ENCODE data around the gene CYREN. TPM values are rescaled to one million over a fixed set of nuclear protein-coding genes. Genes with fewer than 3 reads are reported as not detected.

CYREN gene
- total RNA-seq, 2 donors from 2014 or later: 33.4 to 44.5 TPM

- H3K27ac Mint-ChIP-seq: no peak overlapping the region
Observed at GRCh38 chr7:135206941-135207391, 36.5 kb upstream of the CYREN start.

GRCh38 chr7:135205850-135206249 lies 35.3 kb upstream of the CYREN start:
- Mint-ChIP-seq H3K4me3 (no peak overlapping the region), H3K4me1 (ENCODE audit: low read depth) (peaks cover 48% of the 10 kb centered on the region), H3K27me3 (ENCODE audit: low read depth) (no peaks in the 10 kb centered on the region), H3K27ac (no peak overlapping the region), H3K36me3 (ENCODE audit: insufficient read depth in 2 of 2) (peaks cover 0 to 13% of the 10 kb centered on the region in 2 donors), H3K9me3 (no peaks in the 10 kb centered on the region)
- DNase-seq (no peak), ATAC-seq (replicated peaks in 1 of 2) (no peak)

More at GRCh38 chr7:135206941-135207391, 36.5 kb upstream of the CYREN start:
- Mint-ChIP-seq H3K27me3 (ENCODE audit: low read depth) (no peaks in the 10 kb centered on the region), H3K36me3 (ENCODE audit: insufficient read depth in 2 of 2) (peaks cover 1 to 13% of the 10 kb centered on the region in 2 donors), H3K9me3 (no peaks in the 10 kb centered on the region), H3K4me3 (peak overlapping the region in 1 of 2 donors; percentile 21), H3K4me1 (ENCODE audit: low read depth) (peaks cover 48% of the 10 kb centered on the region)
- DNase-seq: no peak
- ATAC-seq (replicated peaks in 1 of 2): no peak

- ATAC-seq (replicated peaks in 1 of 2): no peak
- H3K27me3 Mint-ChIP-seq (ENCODE audit: low read depth): no peaks in the 10 kb centered on the region
- no peak overlapping the region for H3K27ac Mint-ChIP-seq
- H3K4me1 Mint-ChIP-seq (ENCODE audit: low read depth): peaks cover 42% of the 10 kb centered on the region
- no peak overlapping the region for H3K4me3 Mint-ChIP-seq
- H3K36me3 Mint-ChIP-seq (ENCODE audit: insufficient read depth in 2 of 2): peaks cover 0 to 13% of the 10 kb centered on the region in 2 donors
- no peak for DNase-seq
- H3K9me3 Mint-ChIP-seq: no peaks in the 10 kb centered on the region
Observed at GRCh38 chr7:135204876-135205275, 34.4 kb upstream of the CYREN start.

GRCh38 chr7:135204341-135204749 lies 33.8 kb upstream of the CYREN start:
- no peaks in the 10 kb centered on the region for H3K27me3 Mint-ChIP-seq (ENCODE audit: low read depth)
- H3K4me1 Mint-ChIP-seq (ENCODE audit: low read depth): peaks cover 45% of the 10 kb centered on the region
- DNase-seq: no peak
- no peaks in the 10 kb centered on the region for H3K9me3 Mint-ChIP-seq
- ATAC-seq (replicated peaks in 1 of 2): no peak
- no peak overlapping the region for H3K4me3 Mint-ChIP-seq
- no peak overlapping the region for H3K27ac Mint-ChIP-seq
- peaks cover 0 to 13% of the 10 kb centered on the region in 2 donors for H3K36me3 Mint-ChIP-seq (ENCODE audit: insufficient read depth in 2 of 2)

GRCh38 chr7:135201350-135201749 lies 30.8 kb upstream of the CYREN start:
- DNase-seq: no peak
- H3K4me1 Mint-ChIP-seq (ENCODE audit: low read depth): peaks cover 31% of the 10 kb centered on the region
- H3K27ac Mint-ChIP-seq: no peak overlapping the region
- no peaks in the 10 kb centered on the region for H3K27me3 Mint-ChIP-seq (ENCODE audit: low read depth)
- peaks cover 2 to 17% of the 10 kb centered on the region in 2 donors for H3K36me3 Mint-ChIP-seq (ENCODE audit: insufficient read depth in 2 of 2)
- no peak overlapping the region for H3K4me3 Mint-ChIP-seq
- H3K9me3 Mint-ChIP-seq: no peaks in the 10 kb centered on the region
- ATAC-seq (replicated peaks in 1 of 2): no peak

GRCh38 chr7:135200821-135201331 lies 30.4 kb upstream of the CYREN start:
- H3K4me3 Mint-ChIP-seq: no peak overlapping the region
- H3K27me3 Mint-ChIP-seq (ENCODE audit: low read depth): no peaks in the 10 kb centered on the region
- DNase-seq (no peak), ATAC-seq (replicated peaks in 1 of 2) (no peak)
- H3K27ac Mint-ChIP-seq: no peak overlapping the region
- H3K4me1 Mint-ChIP-seq (ENCODE audit: low read depth): peaks cover 31% of the 10 kb centered on the region
- H3K9me3 Mint-ChIP-seq: no peaks in the 10 kb centered on the region
- H3K36me3 Mint-ChIP-seq (ENCODE audit: insufficient read depth in 2 of 2): peaks cover 2 to 16% of the 10 kb centered on the region in 2 donors

GRCh38 chr7:135199439-135199838 lies 28.9 kb upstream of the CYREN start:
- Mint-ChIP-seq H3K27me3 (ENCODE audit: low read depth) (no peaks in the 10 kb centered on the region), H3K4me3 (no peak overlapping the region), H3K4me1 (ENCODE audit: low read depth) (peaks cover 31% of the 10 kb centered on the region), H3K36me3 (ENCODE audit: insufficient read depth in 2 of 2) (peaks cover 2 to 8% of the 10 kb centered on the region in 2 donors), H3K27ac (peak overlapping the region; percentile 42), H3K9me3 (no peaks in the 10 kb centered on the region)
- DNase-seq: no peak
- ATAC-seq (replicated peaks in 1 of 2): no peak

GRCh38 chr7:135197906-135198655 lies 27.6 kb upstream of the CYREN start:
- DNase-seq (no peak), ATAC-seq (replicated peaks in 1 of 2) (no peak)
- Mint-ChIP-seq H3K27me3 (ENCODE audit: low read depth) (no peaks in the 10 kb centered on the region), H3K4me1 (ENCODE audit: low read depth) (peaks cover 20% of the 10 kb centered on the region), H3K4me3 (no peak overlapping the region), H3K36me3 (ENCODE audit: insufficient read depth in 2 of 2) (peaks cover 2 to 9% of the 10 kb centered on the region in 2 donors), H3K27ac (no peak overlapping the region), H3K9me3 (no peaks in the 10 kb centered on the region)

- peaks cover 12% of the 10 kb centered on the region for H3K4me1 Mint-ChIP-seq (ENCODE audit: low read depth)
- no peak overlapping the region for H3K27ac Mint-ChIP-seq
- DNase-seq (no peak), ATAC-seq (replicated peaks in 1 of 2) (no peak)
- no peaks in the 10 kb centered on the region for H3K9me3 Mint-ChIP-seq
- no peaks in the 10 kb centered on the region for H3K27me3 Mint-ChIP-seq (ENCODE audit: low read depth)
- H3K36me3 Mint-ChIP-seq (ENCODE audit: insufficient read depth in 2 of 2): peaks cover 2 to 10% of the 10 kb centered on the region in 2 donors
- H3K4me3 Mint-ChIP-seq: no peak overlapping the region
Observed at GRCh38 chr7:135197343-135197742, 26.8 kb upstream of the CYREN start.

GRCh38 chr7:135195968-135196629 lies 25.6 kb upstream of the CYREN start:
- Mint-ChIP-seq H3K4me3 (no peak overlapping the region), H3K9me3 (no peaks in the 10 kb centered on the region), H3K27me3 (ENCODE audit: low read depth) (no peaks in the 10 kb centered on the region), H3K36me3 (ENCODE audit: insufficient read depth in 2 of 2) (peaks cover 2 to 9% of the 10 kb centered on the region in 2 donors), H3K4me1 (ENCODE audit: low read depth) (peaks cover 12% of the 10 kb centered on the region), H3K27ac (no peak overlapping the region)
- DNase-seq: no peak
- no peak for ATAC-seq (replicated peaks in 1 of 2)

GRCh38 chr7:135195156-135195555 lies 24.6 kb upstream of the CYREN start:
- Mint-ChIP-seq H3K4me1 (ENCODE audit: low read depth) (peaks cover 12% of the 10 kb centered on the region), H3K36me3 (ENCODE audit: insufficient read depth in 2 of 2) (peaks cover 2 to 9% of the 10 kb centered on the region in 2 donors), H3K27ac (no peak overlapping the region), H3K4me3 (no peak overlapping the region), H3K27me3 (ENCODE audit: low read depth) (no peaks in the 10 kb centered on the region), H3K9me3 (no peaks in the 10 kb centered on the region)
- DNase-seq (no peak), ATAC-seq (replicated peaks in 1 of 2) (no peak)

- Mint-ChIP-seq H3K4me1 (ENCODE audit: low read depth) (peaks cover 10% of the 10 kb centered on the region), H3K36me3 (ENCODE audit: insufficient read depth in 2 of 2) (peaks cover 2 to 9% of the 10 kb centered on the region in 2 donors), H3K4me3 (no peak overlapping the region), H3K27ac (no peak overlapping the region), H3K27me3 (ENCODE audit: low read depth) (no peaks in the 10 kb centered on the region), H3K9me3 (no peaks in the 10 kb centered on the region)
- DNase-seq (no peak), ATAC-seq (replicated peaks in 1 of 2) (no peak)
Observed at GRCh38 chr7:135194494-135195095, 24.1 kb upstream of the CYREN start.

- ATAC-seq (replicated peaks in 1 of 2): no peak
- no peak overlapping the region for H3K27ac Mint-ChIP-seq
- peaks cover 2 to 7% of the 10 kb centered on the region in 2 donors for H3K36me3 Mint-ChIP-seq (ENCODE audit: insufficient read depth in 2 of 2)
- no peak for DNase-seq
- H3K4me1 Mint-ChIP-seq (ENCODE audit: low read depth): peaks cover under 1% of the 10 kb centered on the region
- H3K4me3 Mint-ChIP-seq: no peak overlapping the region
- H3K27me3 Mint-ChIP-seq (ENCODE audit: low read depth): no peaks in the 10 kb centered on the region
- H3K9me3 Mint-ChIP-seq: no peaks in the 10 kb centered on the region
Observed at GRCh38 chr7:135193615-135194081, 23.1 kb upstream of the CYREN start.

Measured in activated T-cell treated with anti-CD3 and anti-CD28 coated beads, Interleukin-2, amount 50 U/mL, for 72 hours (primary cell).